NCI-H69 (cell line): ENCODE measurements around the gene PLA2G6.

Source experiments
- DNase-seq: peaks from one replicate; lab custom pipeline; 2025; lab: John Stamatoyannopoulos, UW

The PLA2G6 gene

GRCh38 chr22:38214302-38215056 is 32.8 kb upstream of the PLA2G6 start:
- no peak for DNase-seq

- DNase-seq: no peak
Measured at GRCh38 chr22:38213990-38214301, 32.3 kb upstream of the PLA2G6 start.

GRCh38 chr22:38213319-38213989 is 31.8 kb upstream of the PLA2G6 start:
- DNase-seq: no peak

- DNase-seq: no peak
Measured at GRCh38 chr22:38212442-38212841, 30.8 kb upstream of the PLA2G6 start.

- no peak for DNase-seq
Measured at GRCh38 chr22:38211556-38211955, 29.9 kb upstream of the PLA2G6 start.

GRCh38 chr22:38208551-38208968 is 26.9 kb upstream of the PLA2G6 start:
- DNase-seq: no peak

- DNase-seq: no peak
Measured at GRCh38 chr22:38207898-38208432, 26.3 kb upstream of the PLA2G6 start.

GRCh38 chr22:38205261-38206128 is 23.9 kb upstream of the PLA2G6 start:
- no peak for DNase-seq

GRCh38 chr22:38204784-38205183 is 23.2 kb upstream of the PLA2G6 start:
- no peak for DNase-seq

GRCh38 chr22:38203855-38204514 is 22.4 kb upstream of the PLA2G6 start:
- DNase-seq: no peak

- DNase-seq: peak; percentile 69
Measured at GRCh38 chr22:38203090-38203810, 21.6 kb upstream of the PLA2G6 start.

GRCh38 chr22:38202437-38203089 is 20.9 kb upstream of the PLA2G6 start:
- peak; percentile 82 for DNase-seq

- peak; percentile 96 for DNase-seq
Measured at GRCh38 chr22:38201711-38202436, 20.2 kb upstream of the PLA2G6 start, which contains the start of gene MAFF. Gene MAFF, plus strand, starts transcription at chr22:38201994. Its CDS starts 11,860 bp downstream, at chr22:38213854.

- DNase-seq: no peak
Measured at GRCh38 chr22:38201371-38201710, 19.7 kb upstream of the PLA2G6 start.

- no peak for DNase-seq
Measured at GRCh38 chr22:38199826-38200559, 18.4 kb upstream of the PLA2G6 start.

- no peak for DNase-seq
Measured at GRCh38 chr22:38196791-38197419, 15.3 kb upstream of the PLA2G6 start.

GRCh38 chr22:38193580-38193979 is 11.9 kb upstream of the PLA2G6 start:
- no peak for DNase-seq

- DNase-seq: no peak
Measured at GRCh38 chr22:38192475-38192863, 10.8 kb upstream of the PLA2G6 start.
